Activated T-cell treated with anti-CD3 and anti-CD28 coated beads, Interleukin-2, amount 50 U/mL, for 72 hours (primary cell): ENCODE measurements around the gene SPATA33. TPM values are rescaled to one million over a fixed set of nuclear protein-coding genes. Genes with fewer than 3 reads are reported as not detected.

ENCODE experiments used
- ATAC-seq, 2 donors: fragments of 150-1000 bp; cut with Tn5 transposase; replicated peaks in 1 of 2; 2 replicates each; pipeline ENCODE4 v1.10.0; 2021; ENCODE audit warnings: moderate library complexity in 2 of 2, mild to moderate bottlenecking in 1 of 2
- DNase-seq, 2 donors: peaks; one replicate each; pipeline ENCODE4 v3.0.0; 2021 to 2022; ENCODE audit warnings: mixed read lengths in 1 of 2
- H3K27ac Mint-ChIP-seq: one replicate; pipeline ENCODE4 v1.8.0; 2022; ENCODE audit warnings: mild to moderate bottlenecking, moderate library complexity, mixed read lengths
- H3K27me3 Mint-ChIP-seq: one replicate; pipeline ENCODE4 v1.8.0; 2022; ENCODE audit warnings: low read depth, mixed read lengths
- H3K36me3 Mint-ChIP-seq, 2 donors: one replicate each; pipeline ENCODE4 v1.8.0; 2022; ENCODE audit warnings: mixed read lengths in 2 of 2, mild to moderate bottlenecking in 1 of 2; ENCODE audit not compliant: insufficient read depth in 2 of 2
- H3K4me1 Mint-ChIP-seq: one replicate; pipeline ENCODE4 v1.8.0; 2022; ENCODE audit warnings: low read depth, mixed read lengths
- H3K4me3 Mint-ChIP-seq, 2 donors: one replicate each; pipeline ENCODE4 v1.8.0; 2022; ENCODE audit warnings: mild to moderate bottlenecking in 2 of 2, mixed read lengths in 2 of 2, moderate library complexity in 2 of 2
- H3K9me3 Mint-ChIP-seq, 2 donors: one replicate each; pipeline ENCODE4 v1.8.0; 2022; ENCODE audit warnings: mixed read lengths in 2 of 2
- total RNA-seq, 2 donors: library from RNA; stranded (reverse); gene quantifications; one replicate each; pipeline ENCODE4 v1.2.3, GENCODE V29; 2022

Gene SPATA33
- total RNA-seq, 2 donors from 2014 or later: 10.0 to 12.1 TPM

DNA sequence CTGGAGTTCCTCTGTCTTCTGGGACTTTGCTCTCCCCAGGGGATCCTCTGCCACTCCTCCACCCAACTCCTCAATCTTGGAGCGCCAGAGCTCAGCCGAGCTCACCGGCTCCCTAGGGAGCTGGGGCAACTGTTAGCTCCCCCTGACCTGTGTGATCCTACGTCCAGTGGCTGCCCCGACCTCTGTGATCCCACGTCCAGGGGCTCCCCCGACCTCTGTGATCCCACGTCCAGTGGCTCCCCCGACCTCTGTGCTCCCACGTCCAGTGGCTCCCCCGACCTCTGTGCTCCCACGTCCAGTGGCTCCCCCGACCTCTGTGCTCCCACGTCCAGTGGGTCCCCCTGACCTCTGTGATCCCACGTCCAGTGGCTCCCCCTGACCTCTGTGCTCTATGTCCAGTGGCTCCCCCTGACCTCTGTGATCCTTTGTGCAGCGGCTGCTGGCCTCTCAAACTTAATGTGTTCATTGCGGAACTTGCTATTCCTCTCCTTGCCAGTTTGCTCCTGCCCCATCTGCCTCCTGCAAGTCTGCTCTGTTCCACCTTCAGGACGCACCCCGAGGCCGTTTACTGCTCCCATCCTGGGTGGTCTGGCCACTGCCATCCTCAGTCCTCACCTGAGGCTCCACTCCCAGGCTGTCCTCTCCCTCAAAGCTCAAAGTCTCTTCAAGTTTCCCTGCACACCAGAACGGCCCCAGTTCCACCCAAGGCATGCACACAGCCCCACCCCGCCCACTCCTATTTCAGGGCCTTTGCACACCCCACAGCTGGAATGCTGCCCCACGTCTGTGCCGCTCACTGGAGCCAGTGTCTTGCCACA, 60.3 kb downstream of the SPATA33 start:
- H3K27me3 Mint-ChIP-seq: no peaks in the 10 kb centered on the region
- no peaks in the 10 kb centered on the region for H3K9me3 Mint-ChIP-seq
- H3K4me3 Mint-ChIP-seq: no peak overlapping the region
- no peak overlapping the region for H3K27ac Mint-ChIP-seq
- peaks cover 2 to 21% of the 10 kb centered on the region in 2 donors for H3K36me3 Mint-ChIP-seq
- peaks cover 38% of the 10 kb centered on the region for H3K4me1 Mint-ChIP-seq
- DNase-seq (no peak), ATAC-seq (no peak)

Other genes starting within 250 kb of the SPATA33 start
- gene ANKRD11, start 167.3 kb upstream of the SPATA33 start, total RNA-seq: 100 to 1,000 TPM; 204 to 215 TPM
- 10 to 100 TPM; 67.4 to 82.1 TPM for gene SPG7, start 149.4 kb upstream of the SPATA33 start, total RNA-seq
- 1,000 to 10,000 TPM; 3,140 to 3,274 TPM for gene RPL13, start 97.2 kb upstream of the SPATA33 start, total RNA-seq
- gene CPNE7, start 82.1 kb upstream of the SPATA33 start, total RNA-seq: 10 to 100 TPM; 10.9 to 11.4 TPM
- gene DPEP1, start 44.2 kb upstream of the SPATA33 start, total RNA-seq: not detected
- 10 to 100 TPM; 65.0 to 68.1 TPM for gene CHMP1A, start 128 bp upstream of the SPATA33 start, total RNA-seq
- 10 to 100 TPM; 66.6 to 83.2 TPM for gene CDK10, start 28.9 kb downstream of the SPATA33 start, total RNA-seq
- gene SPATA2L, start 43.9 kb downstream of the SPATA33 start, total RNA-seq: 1 to 10 TPM; 6.1 to 6.5 TPM
- gene VPS9D1, start 63.1 kb downstream of the SPATA33 start, total RNA-seq: 1 to 10 TPM; 4.7 to 6.5 TPM
- gene ZNF276, start 63.7 kb downstream of the SPATA33 start, total RNA-seq: 10 to 100 TPM; 27.1 to 31.1 TPM
- gene FANCA, start 158.8 kb downstream of the SPATA33 start, total RNA-seq: 100 to 1,000 TPM in 1 of 2 donors, 10 to 100 TPM in 1; 90.6 to 128 TPM
- gene SPIRE2, start 170.6 kb downstream of the SPATA33 start, total RNA-seq: under 1 TPM; 0.69 to 0.91 TPM
- gene TCF25, start 215.8 kb downstream of the SPATA33 start, total RNA-seq: 100 to 1,000 TPM; 167 to 195 TPM